Measurements from ENCODE around the gene LSMEM2.
"Not testable (repeated sequence)": the region's sequence is repeated elsewhere in the genome, so short reads cannot be mapped to it uniquely, and the experiment has no call there.

LSMEM2 gene

GRCh38 chr3:50278880-50279224, at the start of gene LSMEM2:
Gene LSMEM2, plus strand, starts transcription at chr3:50279087. Its CDS starts 27 bp downstream, at chr3:50279114.
- DNase-seq = no peak

DNA sequence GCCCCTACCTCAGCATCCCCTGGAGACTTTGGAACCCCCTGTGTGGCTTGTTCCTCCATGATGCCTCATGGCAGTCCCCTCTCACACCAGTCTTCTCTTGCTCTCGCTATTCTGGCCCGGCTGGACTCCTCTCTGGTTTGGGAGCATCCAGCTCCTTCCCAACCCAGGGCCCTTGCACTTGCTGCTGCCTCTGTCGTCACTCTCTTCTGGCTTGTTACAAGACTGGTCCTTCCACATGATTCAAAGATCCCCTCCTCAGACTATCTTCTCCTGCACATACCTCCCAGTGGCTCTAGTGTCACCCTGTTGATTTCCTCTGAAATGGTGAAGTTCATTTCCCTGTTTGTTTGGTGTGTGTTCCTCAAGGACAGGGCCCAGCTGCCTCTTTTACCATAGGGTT, 49.4 kb upstream of the LSMEM2 start:
- no peak for DNase-seq

DNA sequence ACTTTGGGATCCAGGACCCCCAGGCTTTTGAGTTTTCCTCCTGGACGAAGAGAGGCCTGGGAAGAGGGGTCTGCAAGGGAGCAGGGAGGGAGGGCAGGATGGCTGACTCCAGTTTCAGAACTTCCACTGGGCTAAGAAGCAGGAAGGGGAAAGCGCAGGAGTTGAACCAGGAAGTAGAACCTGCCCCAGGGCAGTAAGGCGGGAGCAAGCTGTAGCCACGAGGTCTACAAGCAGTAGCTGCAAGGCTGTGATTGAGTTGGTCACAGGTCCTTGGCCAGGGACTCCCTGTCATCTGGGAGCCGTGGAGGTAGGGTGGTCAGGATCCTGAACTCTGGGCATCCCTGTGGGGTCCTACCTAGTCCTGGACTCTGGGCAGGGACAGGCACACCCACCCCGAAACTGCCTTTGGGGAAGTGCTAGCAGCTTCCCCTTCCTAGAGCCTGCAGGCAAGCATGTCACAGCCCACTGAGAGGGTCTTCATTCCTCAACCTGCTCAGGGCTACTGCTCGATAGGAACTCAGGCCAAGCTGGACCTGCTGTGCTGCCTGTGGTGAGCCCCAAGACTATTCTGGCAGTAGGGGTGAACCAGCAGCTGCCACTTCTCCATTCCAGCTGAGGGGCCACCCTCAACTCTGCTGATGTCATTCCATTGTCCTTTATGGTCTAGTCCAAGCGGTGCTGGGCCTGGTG, 48.6 kb upstream of the LSMEM2 start:
- no peak for DNase-seq

DNA sequence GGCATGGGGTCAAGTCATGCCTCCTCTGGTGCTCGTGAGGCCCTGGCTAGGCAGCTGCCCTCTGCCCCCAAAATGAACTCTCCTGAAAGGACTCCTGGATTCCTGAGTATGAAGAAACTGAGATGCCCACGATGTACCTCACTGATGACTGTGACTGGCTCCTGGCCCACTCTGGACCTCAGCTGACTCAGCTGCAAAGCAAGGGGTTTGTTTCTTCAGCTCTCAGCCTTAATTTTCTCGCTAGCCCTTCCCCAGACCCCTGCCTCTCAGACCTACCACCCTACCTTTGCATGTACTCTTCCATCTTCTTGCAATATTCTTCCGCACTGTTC, 48.1 kb upstream of the LSMEM2 start:
- DNase-seq = no peak

DNA sequence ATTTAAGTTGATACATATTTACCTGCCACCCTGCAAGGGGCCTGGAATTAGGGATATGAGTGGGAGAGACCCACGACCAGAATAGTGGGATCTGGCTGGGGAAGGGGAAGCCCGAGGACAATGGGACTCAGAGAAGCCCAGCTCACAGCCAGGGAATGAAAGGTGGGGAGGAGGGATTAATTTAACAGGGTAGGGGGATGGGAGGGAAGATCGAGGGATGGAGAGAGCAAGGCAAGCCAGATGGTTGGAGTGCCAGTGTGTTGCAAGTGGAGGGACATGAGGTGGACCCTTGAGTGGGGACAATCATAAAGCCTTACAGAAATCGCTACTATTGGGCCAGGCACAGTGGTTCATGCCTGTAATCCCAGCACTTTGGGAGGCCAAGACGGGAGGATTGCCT, 47.3 kb upstream of the LSMEM2 start:
- DNase-seq = no peak

DNA sequence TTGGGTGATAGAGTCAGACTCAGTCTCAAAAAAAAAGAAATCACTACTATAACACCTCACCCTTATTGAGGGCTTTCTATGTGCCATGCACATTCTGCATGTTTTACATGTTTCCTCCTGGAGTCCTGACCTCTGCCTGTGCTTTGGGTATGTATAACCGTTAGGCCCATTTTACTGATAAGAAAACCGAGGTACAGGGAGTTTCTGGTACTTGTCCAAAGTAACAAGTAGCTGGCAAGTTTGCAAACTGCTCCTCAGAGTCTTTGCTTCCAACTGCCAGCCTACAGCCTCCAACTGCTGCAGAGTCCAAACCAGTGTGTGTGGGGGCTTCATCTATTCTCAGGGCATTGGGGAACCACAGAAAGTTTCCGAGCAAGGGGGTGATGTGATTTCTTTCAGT, 46.6 kb upstream of the LSMEM2 start:
- DNase-seq = no peak

DNA sequence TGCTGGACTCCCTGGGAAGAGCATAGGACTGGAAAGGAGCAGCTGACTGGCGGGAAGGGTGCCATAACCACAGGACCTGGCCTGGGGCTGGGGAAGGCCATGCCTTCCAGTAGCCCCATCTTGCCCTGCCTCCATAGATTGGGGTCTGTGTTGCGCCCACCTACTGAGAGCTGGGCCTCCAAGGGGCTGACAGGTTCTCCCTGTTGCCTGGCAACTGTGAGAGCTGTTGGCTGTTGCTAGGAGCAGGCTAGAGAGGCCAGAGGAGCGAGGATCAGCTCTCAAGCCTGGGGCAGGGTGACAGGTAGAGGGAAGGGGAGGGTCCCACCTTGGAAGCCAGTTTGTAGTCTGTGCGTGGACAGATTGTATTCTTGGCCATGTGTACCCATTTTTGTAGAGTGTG, 45.7 kb upstream of the LSMEM2 start:
- DNase-seq = no peak

DNA sequence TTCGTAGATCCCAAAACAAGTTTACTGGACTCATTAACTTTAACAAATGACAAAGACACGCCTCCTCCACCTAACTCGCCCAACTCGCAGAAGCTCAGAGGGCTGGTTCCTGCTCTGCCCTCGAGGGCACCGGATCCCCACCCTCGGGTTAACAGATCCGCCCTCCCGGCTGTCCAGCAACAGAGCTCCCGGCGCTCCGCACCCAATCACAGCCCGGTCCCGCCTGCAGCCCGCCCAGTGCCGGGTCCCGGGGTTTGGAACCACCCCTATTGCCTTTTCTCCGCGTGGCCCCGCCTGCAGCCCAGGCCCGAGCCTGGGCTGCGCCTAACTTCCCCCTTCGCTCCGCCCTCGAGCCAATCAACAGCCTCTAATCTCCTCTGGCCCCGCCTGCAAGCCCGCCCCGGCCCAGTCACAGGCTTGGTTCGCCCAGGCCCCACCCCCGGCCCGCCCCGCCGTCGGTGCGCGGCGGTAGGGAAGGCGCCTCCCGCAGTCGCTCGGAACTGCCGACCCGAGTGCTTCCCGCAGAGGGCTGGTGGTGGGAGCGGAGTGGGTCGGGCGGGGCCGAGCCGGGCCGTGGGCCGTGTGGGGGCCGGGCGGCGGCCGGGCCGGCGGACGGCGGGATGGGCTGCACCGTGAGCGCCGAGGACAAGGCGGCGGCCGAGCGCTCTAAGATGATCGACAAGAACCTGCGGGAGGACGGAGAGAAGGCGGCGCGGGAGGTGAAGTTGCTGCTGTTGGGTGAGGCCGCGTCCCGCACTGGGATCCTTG, 43.0 kb upstream of the LSMEM2 start, which contains the start of gene GNAI2:
Gene GNAI2, plus strand, starts transcription at position 489 of the 768 bp plus-strand sequence. Its CDS starts 132 bp downstream, at position 621.
- peak; percentile 97 for DNase-seq

GRCh38 chr3:50236484-50237132, 42.3 kb upstream of the LSMEM2 start:
- no peak for DNase-seq

- DNase-seq = no peak
These were observed 41.7 kb upstream of the LSMEM2 start for GRCh38 chr3:50237133-50237651.

DNA sequence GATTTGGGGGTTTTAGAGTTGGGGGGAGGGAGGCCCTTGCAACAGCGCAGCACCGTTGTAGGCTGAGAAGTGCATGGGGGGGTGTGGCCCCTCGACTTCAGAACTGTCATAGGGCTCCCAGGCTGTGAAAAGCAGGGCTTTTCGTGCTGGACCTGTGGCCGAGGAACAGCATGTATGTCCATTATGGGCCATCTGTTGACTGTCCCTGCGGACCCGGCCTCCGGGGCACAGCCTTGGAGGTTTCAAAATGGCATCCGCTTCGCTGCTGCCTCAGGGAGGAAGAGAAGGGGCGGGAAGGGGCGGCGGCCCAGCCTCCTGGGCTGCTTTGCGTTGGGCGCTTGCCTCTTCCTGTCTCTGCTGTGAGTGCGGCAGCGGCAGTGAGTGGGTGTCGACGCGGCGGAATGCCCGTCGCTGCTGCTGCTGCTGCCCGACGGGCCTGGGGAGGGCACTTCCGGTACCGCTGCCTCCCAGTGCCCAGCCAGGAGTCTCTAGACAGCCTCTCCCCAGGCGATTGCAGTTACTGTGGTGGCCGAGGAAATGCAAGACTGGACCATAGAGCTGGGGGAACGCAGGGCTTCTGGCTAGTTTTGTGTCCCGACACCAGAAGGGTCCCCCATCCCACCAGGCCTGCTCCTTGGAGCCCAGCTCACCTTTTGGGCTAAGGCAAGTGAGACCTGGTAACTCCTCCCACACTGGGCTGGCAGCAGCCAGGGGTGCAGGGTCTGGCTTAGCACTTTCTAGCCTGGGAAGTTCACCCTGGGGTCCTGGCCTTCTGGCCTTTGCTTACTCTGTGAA, 40.9 kb upstream of the LSMEM2 start:
- DNase-seq = peak; percentile 44

DNA sequence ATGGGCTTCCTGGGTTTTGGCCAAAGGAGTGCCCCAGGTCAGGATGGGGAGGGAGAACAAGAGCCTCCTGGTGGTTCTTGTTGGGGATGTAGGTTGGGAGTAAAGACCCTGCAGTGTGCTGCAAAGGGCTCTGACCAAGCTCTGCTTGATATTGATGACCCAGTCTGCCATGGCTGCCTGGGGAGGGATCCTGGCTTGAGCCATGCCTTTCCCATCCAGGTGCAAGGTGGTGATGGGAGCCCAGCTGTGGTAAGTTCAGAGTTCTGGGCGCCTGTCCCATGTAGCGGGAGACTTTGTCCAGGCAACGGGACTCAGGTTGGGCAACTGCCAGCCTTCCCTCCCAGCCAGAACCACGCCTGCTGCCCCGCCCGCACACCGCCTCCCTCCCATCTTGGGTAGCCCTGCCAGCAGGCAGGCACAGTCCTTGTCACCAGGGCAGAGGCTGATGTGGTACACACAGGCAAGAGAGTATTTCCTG, 40.3 kb upstream of the LSMEM2 start:
- DNase-seq = no peak

GRCh38 chr3:50239649-50240048, 39.2 kb upstream of the LSMEM2 start:
- DNase-seq = no peak

DNA sequence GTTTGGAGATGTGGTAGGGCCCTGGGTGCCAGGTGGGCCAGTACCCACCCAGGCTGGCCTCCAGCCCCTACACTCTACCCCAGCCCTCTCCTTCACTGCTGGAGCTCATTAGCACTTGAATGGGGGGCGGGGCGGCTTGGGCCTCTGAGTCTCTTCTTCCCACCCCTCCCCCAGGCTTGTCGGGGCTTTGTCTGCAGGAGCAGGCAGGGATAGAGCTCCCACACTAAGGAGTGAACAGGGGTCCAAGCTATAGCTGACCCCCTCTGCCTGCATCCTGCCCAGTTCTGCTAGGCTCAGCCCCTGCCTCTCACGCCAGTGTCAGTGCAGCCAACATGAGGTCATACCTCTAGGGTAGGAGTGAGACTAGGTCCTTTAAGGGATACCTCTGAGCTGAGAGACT, 37.7 kb upstream of the LSMEM2 start:
- no peak for DNase-seq

DNA sequence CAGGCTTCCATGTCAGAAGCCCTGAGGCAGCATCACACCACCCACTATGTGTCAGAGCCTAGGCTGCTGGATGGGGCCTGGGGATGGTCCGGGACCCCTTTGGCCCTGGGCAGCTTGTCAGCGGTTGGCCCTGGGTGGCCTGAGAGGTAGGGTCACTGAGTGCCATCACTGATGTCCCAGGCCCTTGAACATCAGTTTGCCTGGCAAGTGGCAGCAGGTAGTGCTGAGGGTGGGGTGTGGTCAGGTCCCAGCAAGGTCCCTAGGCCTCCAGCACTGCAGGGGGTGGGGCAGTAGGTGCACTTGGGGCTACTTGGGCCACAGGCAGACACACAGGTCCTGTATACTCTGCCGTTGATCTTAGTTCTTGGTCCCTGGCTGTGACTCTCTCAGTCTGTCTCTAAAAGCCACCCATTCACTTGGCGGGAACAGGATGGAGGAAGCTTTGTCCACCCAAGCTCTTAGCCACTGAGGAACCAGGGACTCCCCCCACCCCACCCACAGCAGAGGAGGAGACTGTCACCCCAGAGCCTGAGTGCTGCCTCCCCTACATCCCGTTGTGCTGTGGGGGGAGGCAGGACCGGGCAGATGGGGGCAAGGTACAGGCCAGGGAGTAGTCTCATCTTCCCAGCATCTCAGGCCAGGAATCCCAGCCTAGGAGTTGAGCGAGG, 37.0 kb upstream of the LSMEM2 start:
- DNase-seq = no peak

DNA sequence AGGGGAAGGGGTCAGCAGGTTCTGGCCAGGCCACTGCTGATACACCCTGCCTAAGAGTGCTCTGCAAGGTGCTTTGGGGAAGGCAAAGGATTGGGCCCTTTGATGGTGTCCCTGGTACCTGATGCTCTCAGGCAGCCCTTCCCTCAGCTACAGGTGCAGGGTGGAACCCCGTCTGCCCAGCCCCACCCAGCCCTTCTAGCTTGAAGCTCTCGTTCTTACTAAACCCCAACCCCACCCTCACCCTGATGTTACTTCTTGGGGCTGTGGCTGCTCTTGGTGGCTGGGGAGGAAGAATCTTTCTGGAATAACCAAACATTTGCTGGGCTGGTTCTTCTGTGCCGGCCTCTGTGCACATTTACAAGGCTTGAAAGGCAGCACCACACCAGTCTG, 36.5 kb upstream of the LSMEM2 start:
- DNase-seq = no peak

DNA sequence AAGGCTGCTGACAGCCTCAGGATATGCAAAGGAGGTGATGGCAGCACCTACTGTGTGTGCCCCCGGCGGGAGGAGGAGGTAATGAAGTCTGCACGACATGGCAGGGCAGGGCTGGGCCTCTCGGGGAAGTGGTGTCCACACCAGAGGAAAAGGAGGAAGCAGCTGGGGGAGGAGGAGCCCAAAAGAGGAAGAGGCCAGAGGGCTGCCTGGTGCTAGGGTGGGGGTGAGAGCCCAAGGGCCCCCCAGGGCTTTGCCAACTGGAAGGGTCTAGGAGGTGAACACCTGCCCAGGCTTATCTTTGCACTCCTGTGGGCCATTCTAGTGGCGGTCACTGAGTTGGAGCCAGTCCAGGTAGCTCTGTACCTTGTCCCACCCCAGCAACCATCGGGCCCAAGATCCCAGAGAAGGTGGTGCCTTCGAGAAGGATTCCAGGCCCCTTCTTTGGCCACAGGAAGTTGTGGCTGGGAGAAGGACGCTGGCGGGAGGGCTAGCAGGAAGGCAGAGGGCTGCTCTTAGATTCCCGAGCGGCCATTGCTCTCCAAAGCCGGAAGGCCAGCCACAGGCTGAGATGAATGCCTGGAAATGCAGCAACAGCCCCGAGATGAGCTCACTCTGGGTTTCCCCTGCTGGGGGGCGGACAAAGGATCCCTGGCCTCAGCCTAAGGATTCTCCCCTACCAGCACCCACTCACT, 35.9 kb upstream of the LSMEM2 start:
- DNase-seq = no peak

DNA sequence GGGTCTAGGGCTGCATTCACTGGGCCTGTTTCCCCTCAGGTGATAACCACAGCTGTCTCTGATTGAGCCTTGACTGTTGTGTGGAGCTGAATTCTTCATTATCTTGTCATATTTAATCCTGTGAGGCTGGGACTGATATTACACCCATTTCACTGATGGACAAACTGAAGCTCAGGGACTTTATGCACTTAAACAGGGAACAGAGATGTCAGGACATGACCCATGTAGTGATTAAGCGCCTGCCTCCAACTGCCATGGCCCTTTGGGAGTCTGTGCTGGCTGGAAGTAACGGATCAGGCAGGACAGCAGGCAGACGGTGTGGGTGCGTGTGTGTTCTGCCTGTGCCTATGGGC, 35.4 kb upstream of the LSMEM2 start:
- DNase-seq = no peak

- not testable (repeated sequence) for DNase-seq
These were observed 34.1 kb upstream of the LSMEM2 start for GRCh38 chr3:50244813-50245212.

DNA sequence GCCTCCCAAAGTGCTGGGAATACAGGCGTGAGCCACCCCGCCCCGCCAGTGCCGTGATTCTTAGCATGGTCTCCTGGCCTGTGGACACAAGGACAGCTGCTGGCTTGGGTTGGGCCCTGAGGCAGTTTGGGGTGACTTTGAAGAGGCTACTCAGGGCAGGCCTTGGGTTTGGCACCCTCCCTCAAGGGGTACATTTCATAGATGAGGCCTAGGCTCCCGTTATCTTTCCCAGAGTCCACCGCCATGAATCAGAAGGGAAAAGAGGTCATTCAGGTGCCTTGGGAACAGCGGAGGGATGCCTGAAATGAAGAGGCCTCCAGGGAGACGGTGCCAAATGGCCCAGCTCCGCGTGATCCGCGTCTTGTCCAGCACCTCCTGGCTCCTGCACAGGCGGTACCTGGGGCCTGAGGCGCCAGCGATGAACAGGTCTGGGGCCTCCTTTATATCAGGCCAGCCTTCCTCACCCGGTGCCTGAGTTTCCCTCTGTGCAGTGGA, 33.6 kb upstream of the LSMEM2 start:
- DNase-seq = no peak

- DNase-seq = peak; percentile 75
These were observed 32.9 kb upstream of the LSMEM2 start for GRCh38 chr3:50245831-50246516.

All from GOT3 (cell line).